HG03045 (cell line): ENCODE measurements around the gene CLCN3.
"Not testable (repeated sequence)": the region's sequence is repeated elsewhere in the genome, so short reads cannot be mapped to it uniquely, and the experiment has no call there.

Source experiments
- ATAC-seq: cut with Tn5 transposase; IDR thresholded peaks from one replicate; pipeline ENCODE4 v1.9.1; 2021; ENCODE audit warnings: mild to moderate bottlenecking, moderate library complexity; ENCODE audit not compliant: unreplicated experiment

CLCN3 gene

GRCh38 chr4:169652535-169652934 is 32.2 kb downstream of the CLCN3 start:
- ATAC-seq = no peak

GRCh38 chr4:169655401-169655800 is 35.0 kb downstream of the CLCN3 start:
- ATAC-seq = no peak

GRCh38 chr4:169657470-169658107 is 37.2 kb downstream of the CLCN3 start:
- ATAC-seq = no peak

GRCh38 chr4:169658196-169658595 is 37.8 kb downstream of the CLCN3 start:
- no peak for ATAC-seq

GRCh38 chr4:169658975-169659715 is 38.8 kb downstream of the CLCN3 start:
- no peak for ATAC-seq

- ATAC-seq = peak; percentile 99
Measured at GRCh38 chr4:169659716-169660670, 39.6 kb downstream of the CLCN3 start.

- no peak for ATAC-seq
Measured at GRCh38 chr4:169660929-169661328, 40.6 kb downstream of the CLCN3 start.

GRCh38 chr4:169661761-169662160 is 41.4 kb downstream of the CLCN3 start:
- no peak for ATAC-seq

GRCh38 chr4:169662206-169662605 is 41.8 kb downstream of the CLCN3 start:
- ATAC-seq = no peak

GRCh38 chr4:169663402-169663801 is 43.0 kb downstream of the CLCN3 start:
- ATAC-seq = no peak

GRCh38 chr4:169663831-169664230 is 43.5 kb downstream of the CLCN3 start:
- no peak for ATAC-seq

GRCh38 chr4:169664615-169665014 is 44.2 kb downstream of the CLCN3 start:
- no peak for ATAC-seq

- ATAC-seq = no peak
Measured at GRCh38 chr4:169665046-169665737, 44.8 kb downstream of the CLCN3 start.

- no peak for ATAC-seq
Measured at GRCh38 chr4:169668069-169668721, 47.8 kb downstream of the CLCN3 start.

- no peak for ATAC-seq
Measured at GRCh38 chr4:169675825-169676224, 55.4 kb downstream of the CLCN3 start.

GRCh38 chr4:169677150-169677748 is 56.9 kb downstream of the CLCN3 start:
- ATAC-seq = no peak

GRCh38 chr4:169678486-169678885 is 58.1 kb downstream of the CLCN3 start:
- not testable (repeated sequence) for ATAC-seq

- not testable (repeated sequence) for ATAC-seq
Measured at GRCh38 chr4:169678951-169679591, 58.7 kb downstream of the CLCN3 start.

- ATAC-seq = no peak
Measured at GRCh38 chr4:169682372-169683047, 62.1 kb downstream of the CLCN3 start.
